Measurements from ENCODE around the gene UBE2I.
"Not testable (repeated sequence)": the region's sequence is repeated elsewhere in the genome, so short reads cannot be mapped to it uniquely, and the experiment has no call there.

UBE2I gene

GRCh38 chr16:1293921-1294656 lies 15.3 kb upstream of the UBE2I start:
- DNase-seq = no peak

GRCh38 chr16:1295465-1295864 lies 14.0 kb upstream of the UBE2I start:
- no peak for DNase-seq

- not testable (repeated sequence) for DNase-seq
Measured at GRCh38 chr16:1296688-1297017, 12.8 kb upstream of the UBE2I start.

GRCh38 chr16:1297018-1297696 lies 12.3 kb upstream of the UBE2I start:
- peak in 1 of 2 experiments; percentile 32 for DNase-seq

GRCh38 chr16:1298406-1298805 lies 11.0 kb upstream of the UBE2I start:
- DNase-seq = no peak

- DNase-seq = no peak
Measured at GRCh38 chr16:1299012-1299867, 10.2 kb upstream of the UBE2I start.

GRCh38 chr16:1299868-1300203 lies 9.6 kb upstream of the UBE2I start:
- no peak for DNase-seq

GRCh38 chr16:1300664-1301476 lies 8.6 kb upstream of the UBE2I start:
- DNase-seq = peak; percentile 82 to 84

- no peak for DNase-seq
Measured at GRCh38 chr16:1301562-1301961, 7.9 kb upstream of the UBE2I start.

GRCh38 chr16:1305823-1306222 lies 3.6 kb upstream of the UBE2I start:
- no peak for DNase-seq

- DNase-seq = no peak
Measured at GRCh38 chr16:1306334-1306733, 3.1 kb upstream of the UBE2I start.

- no peak for DNase-seq
Measured at GRCh38 chr16:1308036-1308976, 1.1 kb upstream of the UBE2I start.

- peak; percentile 58 to 63 for DNase-seq
Measured at GRCh38 chr16:1309888-1310831, 724 bp downstream of the UBE2I start.

GRCh38 chr16:1310832-1311200 lies 1.4 kb downstream of the UBE2I start:
- DNase-seq = peak in 1 of 2 experiments; percentile 28

GRCh38 chr16:1311212-1311737 lies 1.8 kb downstream of the UBE2I start:
- DNase-seq = no peak

- no peak for DNase-seq
Measured at GRCh38 chr16:1311738-1312466, 2.5 kb downstream of the UBE2I start.

- DNase-seq = no peak
Measured at GRCh38 chr16:1312467-1312816, 3.0 kb downstream of the UBE2I start.

GRCh38 chr16:1312903-1313302 lies 3.5 kb downstream of the UBE2I start:
- DNase-seq = no peak

- DNase-seq = no peak
Measured at GRCh38 chr16:1313721-1314369, 4.4 kb downstream of the UBE2I start.
